K562 (cell line): ENCODE data around the gene HEXIM1. TPM values are rescaled to one million over a fixed set of nuclear protein-coding genes. Genes with fewer than 3 reads are reported as not detected.

Experiments
- HDAC1 ChIP-seq, 2 experiments: fragments of 450-650 bp; IDR thresholded peaks; 2 replicates each; pipeline ENCODE4 v1.6.1; 2016 to 2017; ENCODE audit warnings: inconsistent platforms in 1 of 2, mild to moderate bottlenecking in 1 of 2, moderate library complexity in 1 of 2
- NFXL1 ChIP-seq: fragments of 450-650 bp; formaldehyde crosslinking; IDR thresholded peaks from 2 replicates; pipeline ENCODE4 v1.4.0; 2021; ENCODE audit warnings: mild to moderate bottlenecking
- POLR2A ChIP-seq: fragments of 450-650 bp; conservative IDR thresholded peaks from 2 replicates; pipeline ENCODE4 v1.6.1; 2016
- RCOR1 ChIP-seq, 2 experiments: IDR thresholded peaks; 2 replicates each; pipeline ENCODE4 v1.6.1; 2012; ENCODE audit warnings: low read depth in 2 of 2, low read length in 2 of 2, borderline replicate concordance in 1 of 2, improper control_type of control experiment in 1 of 2
- RFX1 ChIP-seq: fragments of 450-650 bp; IDR thresholded peaks from 2 replicates; pipeline ENCODE4 v1.6.1; 2016; ENCODE audit warnings: mild to moderate bottlenecking, moderate library complexity
- ZEB2 ChIP-seq: fragments of 450-650 bp; IDR thresholded peaks from 2 replicates; pipeline ENCODE4 v1.6.1; 2016
- ZKSCAN3 ChIP-seq: fragments of 250-450 bp; sonication (Bioruptor Pico); IDR thresholded peaks from 2 replicates; pipeline ENCODE4 v1.4.0; 2020
- ZNF445 ChIP-seq: fragments of 250-450 bp; sonication (Bioruptor Pico); IDR thresholded peaks from 2 replicates; pipeline ENCODE4 v1.4.0; 2020; ENCODE audit warnings: low read depth, mild to moderate bottlenecking, moderate library complexity
- polyA plus RNA-seq, 8 experiments: library from polyadenylated mRNA; depleted of rRNA in 4 of 8; stranded (reverse) in 5 of 8; unstranded in 3 of 8; fragments of >200 nt; fragmentation: Nextera tagmentation in 2 of 8; fragmentation: Illumina TruSeq in 1 of 8; extraction: Ambion mirVana in 2 of 8; extraction: Trizol in 1 of 8; gene quantifications; 2 replicates each; pipeline versions ENCODE4 v1.2.1 to v1.2.3, GENCODE V29; 2011 to 2014; ENCODE audit warnings: inconsistent platforms in 1 of 8, missing spikeins in 1 of 8
- total RNA-seq, 7 experiments: library from RNA; depleted of rRNA in 6 of 7; stranded (reverse); fragments of >200 nt in 6 of 7; fragmentation: Illumina TruSeq in 2 of 7; extraction: Trizol in 2 of 7; gene quantifications; 2 replicates each; pipeline versions ENCODE4 v1.2.1 to v1.2.3, GENCODE V29; 2011 to 2021; ENCODE audit warnings: low replicate concordance in 1 of 7
- TF ChIP-seq, protein P1 (sequence below), 2 experiments: IDR thresholded peaks in 1 of 2; conservative IDR thresholded peaks in 1 of 2; 2 replicates each; pipeline ENCODE4 v1.6.1; 2016; ENCODE audit warnings: low read depth in 2 of 2, mild to moderate bottlenecking in 1 of 2, missing compliant biosample characterization in 1 of 2, missing genetic modification characterization in 1 of 2, moderate library complexity in 1 of 2
- TF ChIP-seq, protein P2 (sequence below): sonication (generic); formaldehyde crosslinking; IDR thresholded peaks from 2 replicates; pipeline ENCODE4 v1.8.1; 2023; ENCODE audit warnings: mild to moderate bottlenecking, missing genetic modification reagents
- TF ChIP-seq, protein P3 (sequence below), 3 experiments: fragments of 200-800 bp in 1 of 3; fragments of 250-450 bp in 1 of 3; fragments of 450-650 bp in 1 of 3; sonication (Bioruptor Pico) in 1 of 3; sonication (Bioruptor generic) in 1 of 3; formaldehyde crosslinking in 1 of 3; IDR thresholded peaks; 2 replicates each; pipeline versions ENCODE4 v1.6.1 to v1.8.0; 2016 to 2022; ENCODE audit warnings: mild to moderate bottlenecking in 2 of 3, missing genetic modification characterization in 2 of 3, missing compliant biosample characterization in 1 of 3, moderate library complexity in 1 of 3
- TF ChIP-seq, protein P4 (sequence below): sonication (generic); formaldehyde crosslinking; IDR thresholded peaks from 2 replicates; pipeline ENCODE4 v1.8.0; 2022; ENCODE audit warnings: missing genetic modification reagents, mild to moderate bottlenecking, moderate library complexity, borderline replicate concordance
- TF ChIP-seq, protein P5 (sequence below), 2 experiments: fragments of 450-650 bp; IDR thresholded peaks; 2 replicates each; pipeline ENCODE4 v1.6.1; 2016
- TF ChIP-seq, protein P6 (sequence below): sonication (generic); IDR thresholded peaks from 2 replicates; pipeline ENCODE4 v1.6.1; 2016

Gene HEXIM1
- total and polyA plus RNA-seq, 9 of the 15 experiments (the other 6 are each of a cell fraction or from before 2014, with no cell fraction given), result 1.4 to 28.3 (median 9.1) TPM

DNA sequence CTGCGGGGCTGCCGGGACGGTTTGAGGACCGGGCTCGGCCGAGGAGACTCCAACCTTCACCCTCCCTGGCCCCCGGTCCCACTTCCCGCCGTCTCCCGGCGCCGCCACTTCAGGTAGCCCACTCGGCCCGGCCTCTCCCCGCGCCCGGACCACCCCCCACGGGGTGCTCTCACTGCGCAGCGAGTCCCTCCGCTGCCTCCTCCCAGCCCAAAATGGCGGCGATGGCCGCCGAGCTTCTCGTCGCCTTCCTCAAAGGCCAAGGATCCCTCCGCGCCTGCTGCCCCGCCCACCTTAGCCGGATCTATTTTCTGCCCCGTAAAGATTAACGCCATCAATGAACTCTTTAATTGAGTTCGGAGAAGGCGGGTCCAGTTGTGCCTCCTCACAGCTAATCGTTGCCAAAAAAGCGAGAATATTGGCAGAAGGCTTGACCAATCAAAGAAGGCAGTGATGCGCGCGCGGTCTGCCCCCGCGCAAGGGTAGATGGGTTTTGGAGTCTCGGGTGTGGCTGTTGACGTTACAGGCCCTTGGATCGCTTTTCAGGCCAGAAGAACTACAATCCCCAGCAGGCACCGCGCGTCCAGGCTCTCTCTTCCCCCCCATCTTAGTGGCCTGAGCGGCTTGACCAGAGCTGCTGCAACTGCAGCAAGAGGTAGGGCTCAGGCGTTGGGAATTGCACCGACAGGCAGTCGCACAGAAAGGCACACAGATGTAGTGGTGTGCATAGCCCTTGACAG, 13.2 kb downstream of the HEXIM1 start, which contains the start of gene HEXIM2 (continued):
- TF ChIP-seq, protein P1, sequence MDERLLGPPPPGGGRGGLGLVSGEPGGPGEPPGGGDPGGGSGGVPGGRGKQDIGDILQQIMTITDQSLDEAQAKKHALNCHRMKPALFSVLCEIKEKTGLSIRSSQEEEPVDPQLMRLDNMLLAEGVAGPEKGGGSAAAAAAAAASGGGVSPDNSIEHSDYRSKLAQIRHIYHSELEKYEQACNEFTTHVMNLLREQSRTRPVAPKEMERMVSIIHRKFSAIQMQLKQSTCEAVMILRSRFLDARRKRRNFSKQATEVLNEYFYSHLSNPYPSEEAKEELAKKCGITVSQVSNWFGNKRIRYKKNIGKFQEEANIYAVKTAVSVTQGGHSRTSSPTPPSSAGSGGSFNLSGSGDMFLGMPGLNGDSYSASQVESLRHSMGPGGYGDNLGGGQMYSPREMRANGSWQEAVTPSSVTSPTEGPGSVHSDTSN (CRISPR knock-in tag; IDR thresholded peaks at IDR 0.05; ENCODE audit: low read depth), result no peak; the same call in 1 of the 2 replicates
- TF ChIP-seq, protein P1 (tag; conservative IDR thresholded peaks at IDR 0.05; ENCODE audit: low read depth), result peak; percentile 98
- TF ChIP-seq, protein P2, sequence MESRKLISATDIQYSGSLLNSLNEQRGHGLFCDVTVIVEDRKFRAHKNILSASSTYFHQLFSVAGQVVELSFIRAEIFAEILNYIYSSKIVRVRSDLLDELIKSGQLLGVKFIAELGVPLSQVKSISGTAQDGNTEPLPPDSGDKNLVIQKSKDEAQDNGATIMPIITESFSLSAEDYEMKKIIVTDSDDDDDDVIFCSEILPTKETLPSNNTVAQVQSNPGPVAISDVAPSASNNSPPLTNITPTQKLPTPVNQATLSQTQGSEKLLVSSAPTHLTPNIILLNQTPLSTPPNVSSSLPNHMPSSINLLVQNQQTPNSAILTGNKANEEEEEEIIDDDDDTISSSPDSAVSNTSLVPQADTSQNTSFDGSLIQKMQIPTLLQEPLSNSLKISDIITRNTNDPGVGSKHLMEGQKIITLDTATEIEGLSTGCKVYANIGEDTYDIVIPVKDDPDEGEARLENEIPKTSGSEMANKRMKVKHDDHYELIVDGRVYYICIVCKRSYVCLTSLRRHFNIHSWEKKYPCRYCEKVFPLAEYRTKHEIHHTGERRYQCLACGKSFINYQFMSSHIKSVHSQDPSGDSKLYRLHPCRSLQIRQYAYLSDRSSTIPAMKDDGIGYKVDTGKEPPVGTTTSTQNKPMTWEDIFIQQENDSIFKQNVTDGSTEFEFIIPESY (CRISPR knock-in tag), result peak; percentile 41
- TF ChIP-seq ZKSCAN3 (CRISPR knock-in tag), result no peak
- TF ChIP-seq, protein P3, sequence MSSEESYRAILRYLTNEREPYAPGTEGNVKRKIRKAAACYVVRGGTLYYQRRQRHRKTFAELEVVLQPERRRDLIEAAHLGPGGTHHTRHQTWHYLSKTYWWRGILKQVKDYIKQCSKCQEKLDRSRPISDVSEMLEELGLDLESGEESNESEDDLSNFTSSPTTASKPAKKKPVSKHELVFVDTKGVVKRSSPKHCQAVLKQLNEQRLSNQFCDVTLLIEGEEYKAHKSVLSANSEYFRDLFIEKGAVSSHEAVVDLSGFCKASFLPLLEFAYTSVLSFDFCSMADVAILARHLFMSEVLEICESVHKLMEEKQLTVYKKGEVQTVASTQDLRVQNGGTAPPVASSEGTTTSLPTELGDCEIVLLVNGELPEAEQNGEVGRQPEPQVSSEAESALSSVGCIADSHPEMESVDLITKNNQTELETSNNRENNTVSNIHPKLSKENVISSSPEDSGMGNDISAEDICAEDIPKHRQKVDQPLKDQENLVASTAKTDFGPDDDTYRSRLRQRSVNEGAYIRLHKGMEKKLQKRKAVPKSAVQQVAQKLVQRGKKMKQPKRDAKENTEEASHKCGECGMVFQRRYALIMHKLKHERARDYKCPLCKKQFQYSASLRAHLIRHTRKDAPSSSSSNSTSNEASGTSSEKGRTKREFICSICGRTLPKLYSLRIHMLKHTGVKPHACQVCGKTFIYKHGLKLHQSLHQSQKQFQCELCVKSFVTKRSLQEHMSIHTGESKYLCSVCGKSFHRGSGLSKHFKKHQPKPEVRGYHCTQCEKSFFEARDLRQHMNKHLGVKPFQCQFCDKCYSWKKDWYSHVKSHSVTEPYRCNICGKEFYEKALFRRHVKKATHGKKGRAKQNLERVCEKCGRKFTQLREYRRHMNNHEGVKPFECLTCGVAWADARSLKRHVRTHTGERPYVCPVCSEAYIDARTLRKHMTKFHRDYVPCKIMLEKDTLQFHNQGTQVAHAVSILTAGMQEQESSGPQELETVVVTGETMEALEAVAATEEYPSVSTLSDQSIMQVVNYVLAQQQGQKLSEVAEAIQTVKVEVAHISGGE (CRISPR knock-in tag; IDR thresholded peaks at IDR 0.05), result peak in 1 of 3 experiments; percentile 68; a peak in 2 of 6 replicates
- no peak for TF ChIP-seq ZEB2
- TF ChIP-seq RCOR1 (IDR thresholded peaks at IDR 0.05; ENCODE audit: borderline replicate concordance in 1 of 2, low read depth in 2 of 2, low read length in 2 of 2), result peak in 1 of 2 experiments; percentile 57; a peak in 1 of 4 replicates
- TF ChIP-seq NFXL1 (CRISPR knock-in tag), result no peak
- TF ChIP-seq, protein P4, sequence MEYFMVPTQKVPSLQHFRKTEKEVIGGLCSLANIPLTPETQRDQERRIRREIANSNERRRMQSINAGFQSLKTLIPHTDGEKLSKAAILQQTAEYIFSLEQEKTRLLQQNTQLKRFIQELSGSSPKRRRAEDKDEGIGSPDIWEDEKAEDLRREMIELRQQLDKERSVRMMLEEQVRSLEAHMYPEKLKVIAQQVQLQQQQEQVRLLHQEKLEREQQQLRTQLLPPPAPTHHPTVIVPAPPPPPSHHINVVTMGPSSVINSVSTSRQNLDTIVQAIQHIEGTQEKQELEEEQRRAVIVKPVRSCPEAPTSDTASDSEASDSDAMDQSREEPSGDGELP (CRISPR knock-in tag), result peak; percentile 72; the same call in 1 of the 2 replicates
- TF ChIP-seq, protein P5, sequence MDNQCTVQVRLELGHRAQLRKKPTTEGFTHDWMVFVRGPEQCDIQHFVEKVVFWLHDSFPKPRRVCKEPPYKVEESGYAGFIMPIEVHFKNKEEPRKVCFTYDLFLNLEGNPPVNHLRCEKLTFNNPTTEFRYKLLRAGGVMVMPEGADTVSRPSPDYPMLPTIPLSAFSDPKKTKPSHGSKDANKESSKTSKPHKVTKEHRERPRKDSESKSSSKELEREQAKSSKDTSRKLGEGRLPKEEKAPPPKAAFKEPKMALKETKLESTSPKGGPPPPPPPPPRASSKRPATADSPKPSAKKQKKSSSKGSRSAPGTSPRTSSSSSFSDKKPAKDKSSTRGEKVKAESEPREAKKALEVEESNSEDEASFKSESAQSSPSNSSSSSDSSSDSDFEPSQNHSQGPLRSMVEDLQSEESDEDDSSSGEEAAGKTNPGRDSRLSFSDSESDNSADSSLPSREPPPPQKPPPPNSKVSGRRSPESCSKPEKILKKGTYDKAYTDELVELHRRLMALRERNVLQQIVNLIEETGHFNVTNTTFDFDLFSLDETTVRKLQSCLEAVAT (IDR thresholded peaks at IDR 0.05), result peak; percentile 74 to 84
- TF ChIP-seq, protein P6, sequence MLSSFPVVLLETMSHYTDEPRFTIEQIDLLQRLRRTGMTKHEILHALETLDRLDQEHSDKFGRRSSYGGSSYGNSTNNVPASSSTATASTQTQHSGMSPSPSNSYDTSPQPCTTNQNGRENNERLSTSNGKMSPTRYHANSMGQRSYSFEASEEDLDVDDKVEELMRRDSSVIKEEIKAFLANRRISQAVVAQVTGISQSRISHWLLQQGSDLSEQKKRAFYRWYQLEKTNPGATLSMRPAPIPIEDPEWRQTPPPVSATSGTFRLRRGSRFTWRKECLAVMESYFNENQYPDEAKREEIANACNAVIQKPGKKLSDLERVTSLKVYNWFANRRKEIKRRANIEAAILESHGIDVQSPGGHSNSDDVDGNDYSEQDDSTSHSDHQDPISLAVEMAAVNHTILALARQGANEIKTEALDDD, result 0 out of 2 replicates have a peak, but pooled peaks have one; percentile 10
- TF ChIP-seq HDAC1 (IDR thresholded peaks at IDR 0.05), result no peak; a peak in 1 of 4 replicates
- no peak for TF ChIP-seq ZNF445 (CRISPR knock-in tag)
- peak; percentile 94 for TF ChIP-seq POLR2A
- no peak for TF ChIP-seq RFX1
